ENCODE data around the gene PDE8B.

PDE8B gene

GRCh38 chr5:77423022-77423750 is 212.7 kb downstream of the PDE8B start:
- no peak for TF ChIP-seq CTCF (IDR thresholded peaks at IDR 0.05)

GRCh38 chr5:77424921-77425320 is 214.4 kb downstream of the PDE8B start:
- no peak for TF ChIP-seq CTCF (IDR thresholded peaks at IDR 0.05)

GRCh38 chr5:77425420-77425819 is 214.9 kb downstream of the PDE8B start:
- TF ChIP-seq CTCF (IDR thresholded peaks at IDR 0.05), result no peak

- TF ChIP-seq CTCF (IDR thresholded peaks at IDR 0.05), result no peak
Observed at GRCh38 chr5:77425998-77426659, 215.6 kb downstream of the PDE8B start.

GRCh38 chr5:77426670-77427069 is 216.2 kb downstream of the PDE8B start:
- no peak for TF ChIP-seq CTCF (IDR thresholded peaks at IDR 0.05)

- TF ChIP-seq CTCF (IDR thresholded peaks at IDR 0.05), result no peak
Observed at GRCh38 chr5:77427998-77428397, 217.5 kb downstream of the PDE8B start.

GRCh38 chr5:77428526-77428925 is 218.0 kb downstream of the PDE8B start:
- TF ChIP-seq CTCF (IDR thresholded peaks at IDR 0.05), result no peak

All from LNCAP (cell line).